Femur (tissue), 1 donor: ENCODE results near the gene ABHD17C.
A peak's percentile ranks its signal among the peaks of the same experiment; 100 is the strongest.

Experiments
- DNase-seq: peaks from one replicate; pipeline ENCODE4 v3.0.0-alpha.2; 2017

ABHD17C gene

DNA sequence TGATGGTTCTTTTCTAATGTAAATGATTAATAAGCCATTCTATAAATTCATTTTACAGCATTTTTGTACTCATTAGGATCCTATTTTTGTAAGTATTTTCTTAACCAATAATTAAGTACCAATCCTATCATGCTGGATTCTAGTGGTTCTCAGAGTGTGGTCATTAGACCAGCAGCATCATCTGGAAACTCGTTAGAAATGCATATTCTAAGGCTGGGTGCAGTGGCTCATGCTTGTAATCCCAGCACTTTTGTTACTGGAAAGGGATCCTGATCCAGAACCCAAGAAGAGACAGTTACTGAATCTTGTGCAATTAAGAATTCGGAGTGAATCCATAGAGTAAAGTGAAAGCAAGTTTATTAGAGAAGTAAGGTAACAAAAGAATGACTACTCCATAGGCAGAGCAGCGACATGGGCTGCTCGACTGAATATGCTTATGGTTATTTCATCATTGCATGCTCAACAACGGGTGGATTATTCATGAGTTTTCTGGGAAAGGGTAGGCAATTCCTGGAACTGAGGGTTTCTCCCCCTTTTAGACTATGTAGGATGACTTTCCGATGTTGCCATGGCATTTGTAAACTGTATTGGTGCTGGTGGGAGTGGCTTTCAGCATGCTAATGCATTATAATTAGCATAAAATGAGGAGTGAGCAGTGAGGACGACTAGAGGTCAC is 74.2 kb downstream of the ABHD17C start:
- no peak for DNase-seq

DNA sequence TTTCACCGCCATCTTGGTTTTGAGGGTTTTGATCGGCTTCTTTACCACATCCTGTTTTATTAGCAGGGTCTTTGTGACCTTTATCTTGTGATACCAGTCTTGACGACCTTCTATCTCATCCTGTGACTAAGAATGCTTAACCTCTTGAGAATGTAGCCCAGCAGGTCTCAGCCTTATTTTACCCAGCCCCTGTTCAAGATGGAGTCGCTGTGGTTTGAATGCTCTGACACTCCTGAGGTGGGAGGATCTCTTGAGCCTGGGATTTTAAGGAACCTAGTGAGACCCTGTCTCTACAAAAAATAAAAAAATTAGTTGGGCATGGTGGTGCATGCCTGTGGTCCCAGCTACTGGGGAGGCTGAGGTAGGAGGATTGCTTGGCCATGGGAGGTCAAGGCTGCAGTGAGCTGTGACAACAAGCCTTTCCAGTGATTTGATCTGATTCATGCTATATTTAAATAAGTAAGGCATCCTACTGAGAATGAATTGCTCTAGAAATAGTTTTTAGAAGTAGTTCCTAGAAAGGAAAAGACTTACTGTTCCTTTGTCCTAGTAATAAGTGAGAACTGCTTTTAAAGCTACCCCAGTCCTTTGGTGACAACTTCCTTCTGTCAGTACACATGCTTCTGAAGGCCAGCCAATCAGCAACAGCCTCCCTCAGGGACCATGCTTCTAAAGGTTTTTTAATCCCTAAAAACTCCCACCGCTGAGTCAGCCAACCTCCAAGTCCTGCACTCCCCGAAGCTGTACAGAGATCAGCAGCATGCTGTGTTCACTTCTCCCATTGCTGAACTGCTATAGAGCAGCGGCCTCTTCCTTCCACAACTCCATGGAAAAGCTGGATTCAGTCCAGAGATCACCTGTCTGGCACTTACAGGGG is 75.0 kb downstream of the ABHD17C start:
- no peak for DNase-seq

DNA sequence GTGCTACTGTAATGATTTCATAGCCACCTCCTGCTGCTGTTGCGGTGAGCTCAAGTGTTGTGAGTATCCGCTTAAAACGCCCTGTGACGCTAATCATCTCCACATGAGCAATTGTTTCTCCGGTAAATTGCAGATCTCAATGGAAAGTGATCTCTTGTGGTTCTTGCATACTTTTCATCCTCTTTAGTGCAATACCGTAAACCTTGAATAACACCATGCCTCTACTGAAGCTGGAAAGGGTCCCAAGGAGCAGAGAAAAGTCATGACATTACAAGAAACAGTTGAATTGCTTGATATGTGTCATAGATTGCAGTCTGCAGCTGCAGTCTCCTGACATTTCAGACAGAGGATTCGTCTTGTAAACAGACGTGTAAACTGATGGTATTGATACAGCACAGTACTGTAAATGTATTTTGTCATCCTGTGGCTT is 78.0 kb downstream of the ABHD17C start:
- DNase-seq, result no peak

DNA sequence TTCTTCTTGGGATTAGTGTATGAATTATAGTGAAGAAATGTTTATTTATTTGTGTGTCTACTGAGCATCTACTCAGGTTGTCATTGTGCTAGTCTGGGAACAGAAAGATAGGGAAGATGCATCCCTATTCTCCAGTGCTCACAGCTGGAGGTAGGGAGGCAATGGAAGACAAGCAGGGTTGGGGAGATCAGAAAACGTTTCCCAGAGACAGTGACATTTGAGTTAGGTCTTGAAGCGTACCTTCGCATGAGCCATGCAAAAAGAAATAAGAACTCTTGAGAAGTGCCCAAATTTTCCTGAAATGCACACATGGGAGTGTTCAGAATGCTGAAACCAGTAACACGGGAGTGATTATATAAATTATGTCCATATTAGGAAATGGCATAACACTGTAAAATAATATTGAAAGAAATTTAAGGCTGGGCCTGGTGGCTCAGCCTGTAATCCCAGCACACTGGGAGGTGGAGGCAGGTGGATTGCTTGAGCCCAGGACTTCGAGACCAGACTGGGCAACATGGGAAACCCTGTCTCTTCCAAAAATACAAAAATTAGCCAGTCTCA is 78.8 kb downstream of the ABHD17C start:
- DNase-seq, result no peak

DNA sequence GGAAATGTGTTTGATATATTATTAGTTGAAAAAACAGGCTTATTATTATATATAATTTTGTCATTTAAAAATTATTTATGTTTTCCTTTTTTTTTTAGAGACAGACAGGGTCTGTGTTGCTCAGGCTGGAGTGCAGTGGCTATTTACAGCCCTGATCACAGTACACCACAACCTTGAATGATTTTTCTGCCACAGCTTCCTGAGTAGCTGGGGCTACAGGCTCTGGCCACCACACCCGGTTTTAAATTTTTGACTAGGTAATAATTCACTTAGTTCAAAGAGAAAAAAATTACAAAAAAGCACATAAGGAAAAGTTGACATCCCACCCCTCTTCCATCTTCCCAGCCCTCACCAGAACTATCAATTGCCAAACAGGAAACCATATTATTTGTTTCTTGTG is 79.4 kb downstream of the ABHD17C start:
- DNase-seq, result no peak

DNA sequence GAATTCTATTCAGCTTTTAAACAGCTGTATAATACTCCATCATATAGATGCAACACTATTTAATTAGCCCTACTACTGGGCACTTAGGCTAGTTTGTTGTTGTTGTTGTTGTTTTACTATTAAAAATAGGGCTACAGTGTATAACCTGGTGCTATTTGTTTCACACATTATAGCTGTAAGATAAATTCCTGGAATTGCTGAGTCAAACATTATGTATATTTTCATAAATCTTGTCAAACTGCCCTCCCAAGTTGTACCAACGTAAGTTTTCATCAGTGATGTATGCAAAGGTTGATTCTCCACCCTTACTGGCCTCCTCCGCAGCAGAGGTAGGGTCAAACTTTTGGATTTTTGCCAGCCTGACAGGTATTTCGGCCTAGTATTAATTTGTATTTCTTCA is 80.2 kb downstream of the ABHD17C start:
- no peak for DNase-seq

DNA sequence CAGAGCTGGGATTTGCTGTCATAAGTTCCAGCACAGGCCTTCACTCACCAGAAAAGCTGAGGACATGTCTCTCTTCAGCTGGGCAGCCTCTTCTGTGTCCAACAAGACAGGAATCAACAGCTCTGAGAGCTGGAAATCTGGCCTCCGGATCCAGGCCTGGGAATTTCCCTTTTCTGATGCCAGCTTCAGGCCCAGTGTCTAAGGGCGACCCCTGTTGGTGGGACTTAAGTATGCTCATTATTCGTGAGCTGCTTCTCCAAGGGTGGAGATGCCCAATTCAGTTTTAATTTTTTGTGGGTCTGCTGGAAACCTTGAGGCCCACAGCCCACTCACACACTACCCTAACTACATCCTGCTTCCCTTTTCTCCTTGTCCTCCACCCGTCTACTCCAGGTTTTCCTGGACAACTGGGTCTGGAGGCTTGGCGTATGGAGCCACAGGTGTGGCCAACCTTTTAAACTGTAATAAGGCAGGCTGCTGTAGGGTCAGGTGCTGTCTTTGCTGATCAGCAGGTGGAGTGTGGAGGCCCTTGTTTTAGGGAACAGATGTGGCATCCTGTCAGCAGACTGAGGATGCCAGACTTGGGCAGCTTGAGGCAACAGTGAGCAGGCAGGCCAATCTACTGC is 81.4 kb downstream of the ABHD17C start:
- peak; percentile 82 for DNase-seq

DNA sequence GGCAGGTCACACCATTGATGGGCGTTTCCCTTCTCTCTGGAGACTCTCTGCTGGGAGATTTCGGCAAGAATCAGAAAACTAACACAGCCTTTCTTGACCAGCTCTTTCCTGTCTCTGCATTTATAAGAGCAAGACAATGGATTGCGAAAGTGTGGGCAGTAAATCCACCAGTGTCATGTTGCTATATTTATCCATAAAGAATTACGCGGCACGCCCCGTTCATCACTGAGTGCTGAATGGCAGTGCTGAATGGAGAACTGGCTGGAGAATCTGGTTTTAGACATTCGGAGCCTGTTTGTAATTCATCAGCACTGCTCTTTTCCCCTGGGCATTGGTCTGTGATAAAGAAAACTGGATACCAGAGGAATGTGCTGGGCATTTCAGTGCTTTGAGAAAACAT is 82.0 kb downstream of the ABHD17C start:
- peak; percentile 25 for DNase-seq

DNA sequence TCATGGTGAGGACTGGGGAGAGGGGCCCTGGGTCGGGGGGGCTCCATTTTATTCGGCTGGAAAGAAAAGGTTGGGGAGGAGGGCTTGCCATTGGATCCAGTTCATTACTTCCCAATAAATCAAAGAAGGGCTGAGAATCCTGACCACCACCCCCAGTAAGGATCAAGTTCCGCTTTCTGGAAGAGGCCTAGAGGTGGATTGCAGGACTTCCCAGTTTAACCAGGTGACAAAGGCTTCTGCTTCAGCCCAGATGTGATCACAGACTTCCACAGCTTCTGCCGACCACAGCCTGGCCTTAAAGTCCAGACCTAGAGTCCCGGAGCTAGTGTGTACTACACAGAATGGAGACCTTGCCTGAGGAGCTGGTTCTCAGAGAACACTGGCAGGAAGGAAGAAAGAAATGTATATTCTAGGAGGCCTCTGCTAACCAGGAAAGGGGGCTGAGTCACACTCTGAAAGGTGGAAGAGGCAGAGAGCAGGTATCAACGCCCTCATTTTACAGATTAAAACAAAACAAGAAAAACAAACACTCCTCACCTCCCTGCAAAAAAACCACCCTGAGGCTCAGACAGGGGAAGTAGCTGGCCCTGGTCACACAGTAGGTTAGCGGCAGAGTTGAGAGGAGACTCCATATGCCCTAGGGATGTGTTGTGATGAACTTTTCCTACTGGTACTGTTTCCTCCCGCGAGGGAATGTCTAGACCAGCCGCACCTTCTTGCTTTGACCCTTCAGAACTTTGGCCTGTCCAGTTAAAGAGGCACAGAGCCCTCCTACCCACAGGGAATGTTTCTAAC is 82.9 kb downstream of the ABHD17C start:
- DNase-seq, result no peak

DNA sequence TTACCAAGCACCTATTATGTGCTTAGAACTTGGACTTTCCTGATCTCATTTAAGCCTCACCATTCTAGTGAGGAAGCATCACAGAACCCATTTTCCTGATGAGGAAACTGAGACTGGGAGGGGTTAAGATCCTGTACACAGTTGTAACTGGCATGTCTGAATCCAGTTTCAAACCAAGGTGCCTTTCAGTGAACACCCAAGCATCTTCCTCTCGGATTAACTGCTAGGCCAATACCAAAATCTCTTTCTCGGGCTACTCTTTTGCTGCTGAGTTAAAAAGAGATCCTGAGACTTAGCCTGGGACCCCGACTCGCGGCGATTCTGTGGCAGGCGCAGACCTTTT is 83.5 kb downstream of the ABHD17C start:
- no peak for DNase-seq

DNA sequence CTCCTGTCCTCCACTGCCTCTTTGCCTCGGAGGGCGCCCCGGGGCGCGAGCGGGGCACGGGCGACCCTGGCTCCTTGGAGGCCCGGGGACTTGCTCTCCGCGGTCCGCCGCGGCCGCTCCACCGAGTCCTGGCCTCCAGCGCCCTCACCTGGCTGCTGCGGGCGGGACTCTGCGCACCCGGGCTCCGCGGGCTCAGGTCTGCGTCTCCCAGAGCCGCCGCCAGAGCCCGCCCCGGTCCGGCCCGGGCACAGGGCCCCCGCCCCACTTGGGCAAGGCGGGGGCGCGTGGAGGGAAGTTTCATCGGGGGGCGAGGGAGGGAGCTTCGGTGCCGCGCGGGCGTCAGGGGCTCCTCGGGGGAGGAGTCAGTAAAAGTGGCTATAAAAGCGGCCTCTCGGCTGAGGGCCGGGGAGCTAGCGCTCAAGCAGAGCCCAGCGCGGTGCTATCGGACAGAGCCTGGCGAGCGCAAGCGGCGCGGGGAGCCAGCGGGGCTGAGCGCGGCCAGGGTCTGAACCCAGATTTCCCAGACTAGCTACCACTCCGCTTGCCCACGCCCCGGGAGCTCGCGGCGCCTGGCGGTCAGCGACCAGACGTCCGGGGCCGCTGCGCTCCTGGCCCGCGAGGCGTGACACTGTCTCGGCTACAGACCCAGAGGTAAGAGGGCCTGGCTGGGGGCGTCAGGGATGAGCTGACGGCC is 84.0 kb downstream of the ABHD17C start, which contains the start of gene CEMIP:
TSS of gene CEMIP (plus strand) at position 407 of the 694 bp plus-strand sequence. CDS start 94,510 bp downstream, outside the sequence.
- peak; percentile 85 for DNase-seq

DNA sequence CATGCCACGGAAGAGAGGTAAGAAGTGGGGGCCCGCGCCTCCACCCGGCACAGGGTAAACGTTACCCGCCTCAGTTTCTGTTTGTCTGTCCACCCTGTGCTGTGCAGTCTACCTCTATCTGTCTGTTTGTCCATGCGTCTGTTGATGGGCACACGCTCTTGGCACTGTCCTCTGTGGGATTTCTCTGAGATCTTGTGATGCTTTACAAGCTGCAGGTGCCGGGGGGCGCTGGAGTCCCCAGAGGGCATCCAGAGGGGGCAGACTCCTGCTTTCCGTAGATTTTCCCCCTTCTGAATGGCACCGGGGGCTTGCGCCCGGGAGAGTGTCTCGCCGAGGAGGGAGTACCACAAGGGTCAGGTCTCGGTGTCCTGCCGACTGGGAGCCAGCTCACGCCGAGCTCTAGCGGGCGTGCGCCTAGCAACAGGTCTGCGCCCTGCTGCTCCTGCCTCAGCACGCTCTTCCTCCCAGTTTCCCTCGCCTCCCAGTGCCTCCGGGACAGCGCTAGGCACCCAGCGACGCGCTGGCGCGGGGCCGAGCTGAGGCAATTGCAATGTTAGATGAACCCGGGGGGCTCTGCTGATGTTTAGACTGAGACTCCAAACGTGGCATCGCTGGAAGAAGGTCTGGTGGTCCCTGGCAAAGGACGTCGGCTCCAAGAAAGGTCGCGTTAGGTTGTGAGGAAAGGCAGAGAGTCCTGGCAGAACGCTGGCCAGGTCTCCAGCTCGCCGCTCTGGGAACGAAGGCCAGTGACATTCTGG is 84.7 kb downstream of the ABHD17C start:
- peak; percentile 33 for DNase-seq

DNA sequence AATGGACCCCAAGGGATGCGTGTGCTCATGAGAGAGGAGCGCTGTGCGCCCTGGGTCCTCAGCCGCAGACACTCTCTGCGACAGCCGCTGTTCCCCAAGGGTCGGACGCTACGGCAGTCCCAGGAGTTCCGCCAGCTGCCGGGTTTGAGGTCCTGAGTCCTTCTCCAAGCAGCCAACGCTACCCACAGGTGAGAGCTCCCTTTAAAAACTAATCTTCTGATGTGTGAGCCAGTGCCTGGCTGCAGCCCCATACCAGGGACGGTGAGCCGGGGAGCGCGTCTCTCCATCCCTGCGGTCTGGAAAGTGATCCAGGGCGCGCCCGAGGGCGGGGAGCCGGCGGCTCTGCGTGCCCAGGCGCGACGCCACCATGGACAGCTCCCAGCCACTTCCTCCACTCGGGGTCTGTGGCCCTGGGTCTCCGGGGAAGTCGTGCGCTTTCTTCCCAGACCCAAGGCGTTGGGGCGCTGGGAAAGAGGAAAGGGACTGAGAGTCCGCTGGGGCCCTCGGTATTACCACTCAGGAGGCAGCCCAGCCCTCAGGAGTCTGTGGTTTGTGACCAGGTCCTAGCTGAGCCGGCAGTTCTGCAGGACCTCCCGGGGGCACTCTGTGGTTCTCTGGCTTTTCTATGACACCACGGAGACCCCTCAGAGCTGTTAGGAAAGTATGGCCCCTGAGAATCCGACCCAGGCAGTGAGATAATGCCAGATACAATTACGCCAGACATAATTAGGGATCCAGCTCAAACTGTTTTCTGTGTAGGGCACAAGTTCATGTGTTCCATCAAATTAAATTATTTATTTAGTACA is 85.5 kb downstream of the ABHD17C start:
- peak; percentile 84 for DNase-seq

DNA sequence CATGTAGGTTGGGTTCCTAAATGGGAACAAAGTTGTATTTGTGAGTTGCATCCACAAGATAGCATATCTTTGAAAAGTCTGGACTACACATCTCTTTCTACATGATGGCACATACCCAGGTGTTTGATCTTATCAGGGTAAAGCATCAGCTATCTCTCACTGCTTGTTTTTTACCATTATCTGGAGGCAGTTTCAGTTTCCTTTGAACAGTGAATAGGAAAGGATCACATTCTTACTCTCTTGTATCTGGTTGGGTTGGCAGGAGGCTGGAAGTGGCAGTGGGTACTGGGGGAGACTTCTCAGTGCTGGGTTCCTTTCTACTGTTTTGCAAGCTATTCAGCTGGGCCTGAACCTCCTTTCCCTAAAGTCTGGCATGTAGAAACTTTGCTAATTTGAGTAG is 88.2 kb downstream of the ABHD17C start:
- DNase-seq, result no peak

DNA sequence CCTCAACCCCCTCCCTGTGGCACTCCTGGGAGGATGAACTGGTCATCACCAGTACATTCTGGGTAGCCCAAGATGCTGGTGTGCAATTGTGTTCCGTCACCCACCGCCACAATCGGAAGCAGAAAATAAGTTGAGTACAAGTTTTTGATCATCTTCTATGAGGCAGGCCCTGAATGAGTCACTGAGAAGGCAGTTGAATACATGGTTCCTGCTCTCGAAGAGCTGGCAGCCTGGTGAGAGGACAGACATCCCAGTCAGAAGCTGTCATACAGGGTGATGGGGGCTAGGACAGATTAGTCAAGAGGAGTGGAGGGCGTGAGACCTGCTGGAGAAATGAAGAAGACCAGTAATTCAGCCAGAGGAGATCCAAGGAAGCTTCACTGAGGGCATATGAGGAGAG is 90.2 kb downstream of the ABHD17C start:
- no peak for DNase-seq

DNA sequence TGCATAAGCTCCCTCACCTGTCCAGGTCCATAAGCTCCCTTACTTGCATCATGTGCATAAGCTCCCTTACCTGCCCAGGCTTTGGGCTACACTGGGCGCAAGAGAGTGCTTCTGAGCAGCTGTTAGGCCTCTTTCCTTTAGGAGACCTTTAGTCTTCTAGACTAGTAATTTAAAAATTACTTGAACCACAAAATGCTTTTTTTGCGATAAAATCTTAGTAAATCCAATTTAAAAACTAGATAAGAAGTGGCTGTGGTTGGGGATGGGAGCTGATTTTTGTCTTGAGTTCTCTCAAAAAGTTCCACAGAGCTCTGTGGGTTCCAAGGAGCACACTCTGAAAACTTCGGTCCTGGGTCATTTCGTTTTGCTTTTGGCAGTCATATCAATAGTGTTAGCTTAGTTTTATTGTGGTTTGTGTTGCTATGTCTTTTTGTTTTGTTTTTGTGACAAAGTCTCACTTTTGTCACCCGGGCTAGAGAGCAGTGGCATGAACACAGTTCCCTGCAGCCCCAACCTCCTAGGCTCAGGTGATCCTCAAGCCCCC is 90.8 kb downstream of the ABHD17C start:
- no peak for DNase-seq

DNA sequence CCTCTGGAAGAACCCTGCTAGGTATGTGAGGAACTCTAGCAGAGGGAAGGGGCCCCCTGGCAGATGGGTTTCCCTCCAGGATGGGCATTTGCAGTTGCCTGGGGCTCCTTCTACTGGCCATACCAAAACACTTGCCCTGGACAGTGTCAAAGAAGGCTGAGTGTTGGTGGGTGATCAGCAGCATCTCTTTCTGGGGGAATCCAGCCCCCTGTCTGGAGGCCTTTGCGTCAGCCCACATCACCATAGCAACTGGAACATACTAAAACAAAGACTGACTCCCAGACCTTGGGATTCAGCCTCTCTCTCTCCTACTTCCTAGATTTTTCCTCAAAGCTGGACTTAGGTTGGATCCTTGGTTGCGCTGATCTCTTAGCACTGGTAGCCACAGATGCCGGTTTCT is 92.2 kb downstream of the ABHD17C start:
- no peak for DNase-seq

DNA sequence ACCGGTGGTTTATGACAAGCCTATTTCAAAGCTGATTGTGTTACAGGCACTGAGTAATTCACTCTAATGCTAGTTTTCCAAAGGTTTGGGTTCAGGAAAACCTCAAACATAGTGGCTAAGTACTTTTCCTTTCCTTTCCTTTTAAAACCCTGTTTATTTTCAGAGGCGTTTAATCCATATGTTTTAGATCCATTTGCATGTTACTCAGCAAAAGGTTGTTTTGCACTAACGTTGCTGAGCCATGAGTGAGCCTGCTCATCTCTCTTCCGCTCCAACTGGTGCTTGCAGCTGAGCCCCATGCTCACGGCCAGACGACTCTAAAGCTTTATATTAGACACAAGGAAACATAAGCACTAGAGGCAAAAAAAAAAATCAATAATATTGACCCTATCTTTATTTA is 93.4 kb downstream of the ABHD17C start:
- DNase-seq, result no peak

DNA sequence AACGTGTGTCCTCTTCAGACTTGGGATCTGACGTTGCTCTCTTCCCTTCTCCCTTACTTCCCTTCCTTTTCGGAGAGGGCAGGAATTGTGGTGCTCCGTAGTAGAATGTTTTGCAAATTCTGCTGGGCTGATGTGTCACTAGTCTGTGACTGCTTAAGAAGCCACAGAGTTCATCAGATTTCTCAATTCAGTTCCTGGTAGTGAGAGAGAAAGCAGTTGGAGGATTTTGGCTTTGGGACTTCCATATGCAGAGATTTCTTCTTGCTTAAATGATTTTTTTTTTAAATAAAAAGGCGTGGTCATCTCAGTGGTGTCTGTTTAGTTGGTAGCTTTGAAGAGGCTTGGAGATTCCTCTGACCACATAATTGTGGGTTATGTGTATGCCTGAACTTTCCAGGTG is 94.2 kb downstream of the ABHD17C start:
- no peak for DNase-seq

DNA sequence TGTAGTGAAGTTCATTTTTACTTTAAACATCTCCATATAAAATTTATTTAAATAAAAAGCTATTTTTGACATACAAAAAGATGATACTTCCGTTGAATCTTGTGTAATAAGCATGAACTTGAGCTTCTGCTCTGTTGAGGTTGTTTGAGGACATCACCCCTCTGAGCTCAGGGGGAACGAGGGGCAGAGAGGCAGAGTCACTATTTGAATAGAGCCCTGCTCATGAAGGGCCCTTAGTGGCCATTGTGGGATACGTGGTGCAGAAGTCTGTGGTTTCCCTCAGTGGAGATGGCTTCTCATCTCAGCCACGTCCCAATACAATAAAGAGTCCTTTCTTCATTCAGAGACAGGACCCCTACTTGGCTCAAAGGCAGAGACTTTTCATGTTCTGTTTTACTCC is 94.7 kb downstream of the ABHD17C start:
- DNase-seq, result no peak
